Skeletal muscle tissue (tissue), 4 donors: ENCODE results near the gene CMTR2. TPM values are rescaled to one million over a fixed set of nuclear protein-coding genes. Genes with fewer than 3 reads are reported as not detected.
"Not testable (repeated sequence)": the region's sequence is repeated elsewhere in the genome, so short reads cannot be mapped to it uniquely, and the experiment has no call there.

Experiments
- H3K27ac ChIP-seq: one replicate; pipeline ENCODE4 v1.7.0; 2013; ENCODE audit warnings: mild to moderate bottlenecking, low read depth, low read length, inconsistent platforms
- H3K27me3 ChIP-seq, 3 donors: one replicate each; pipeline ENCODE4 v1.7.0; 2013; ENCODE audit warnings: low read length in 3 of 3; ENCODE audit not compliant: control insufficient read depth in 3 of 3, insufficient read depth in 3 of 3
- H3K36me3 ChIP-seq, 3 donors: one replicate each; pipeline ENCODE4 v1.7.0; 2013; ENCODE audit warnings: low read length in 3 of 3; ENCODE audit not compliant: control insufficient read depth in 3 of 3, insufficient read depth in 3 of 3
- H3K4me1 ChIP-seq, 3 donors: one replicate each; pipeline ENCODE4 v1.7.0; 2013; ENCODE audit warnings: low read length in 3 of 3, mild to moderate bottlenecking in 3 of 3; ENCODE audit not compliant: control insufficient read depth in 3 of 3, insufficient read depth in 3 of 3
- H3K4me3 ChIP-seq, 3 donors: one replicate each; pipeline ENCODE4 v1.7.0; 2013; ENCODE audit warnings: low read length in 3 of 3
- H3K9ac ChIP-seq, 3 donors: one replicate each; pipeline ENCODE4 v1.7.0; 2013; ENCODE audit warnings: low read length in 3 of 3, mild to moderate bottlenecking in 3 of 3, moderate library complexity in 2 of 3, low read depth in 1 of 3
- H3K9me3 ChIP-seq, 3 donors: one replicate each; pipeline ENCODE4 v1.7.0; 2013; ENCODE audit warnings: low read length in 3 of 3; ENCODE audit not compliant: control insufficient read depth in 3 of 3
- total RNA-seq: library from RNA; depleted of rRNA; stranded (reverse); fragments of >200 nt; gene quantifications from one replicate; pipeline ENCODE4 v1.2.3, GENCODE V29; 2014
- donor health status: Osteomylitis.

Gene CMTR2, protein sequence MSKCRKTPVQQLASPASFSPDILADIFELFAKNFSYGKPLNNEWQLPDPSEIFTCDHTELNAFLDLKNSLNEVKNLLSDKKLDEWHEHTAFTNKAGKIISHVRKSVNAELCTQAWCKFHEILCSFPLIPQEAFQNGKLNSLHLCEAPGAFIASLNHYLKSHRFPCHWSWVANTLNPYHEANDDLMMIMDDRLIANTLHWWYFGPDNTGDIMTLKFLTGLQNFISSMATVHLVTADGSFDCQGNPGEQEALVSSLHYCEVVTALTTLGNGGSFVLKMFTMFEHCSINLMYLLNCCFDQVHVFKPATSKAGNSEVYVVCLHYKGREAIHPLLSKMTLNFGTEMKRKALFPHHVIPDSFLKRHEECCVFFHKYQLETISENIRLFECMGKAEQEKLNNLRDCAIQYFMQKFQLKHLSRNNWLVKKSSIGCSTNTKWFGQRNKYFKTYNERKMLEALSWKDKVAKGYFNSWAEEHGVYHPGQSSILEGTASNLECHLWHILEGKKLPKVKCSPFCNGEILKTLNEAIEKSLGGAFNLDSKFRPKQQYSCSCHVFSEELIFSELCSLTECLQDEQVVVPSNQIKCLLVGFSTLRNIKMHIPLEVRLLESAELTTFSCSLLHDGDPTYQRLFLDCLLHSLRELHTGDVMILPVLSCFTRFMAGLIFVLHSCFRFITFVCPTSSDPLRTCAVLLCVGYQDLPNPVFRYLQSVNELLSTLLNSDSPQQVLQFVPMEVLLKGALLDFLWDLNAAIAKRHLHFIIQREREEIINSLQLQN
- total RNA-seq, result 26.1 TPM

DNA sequence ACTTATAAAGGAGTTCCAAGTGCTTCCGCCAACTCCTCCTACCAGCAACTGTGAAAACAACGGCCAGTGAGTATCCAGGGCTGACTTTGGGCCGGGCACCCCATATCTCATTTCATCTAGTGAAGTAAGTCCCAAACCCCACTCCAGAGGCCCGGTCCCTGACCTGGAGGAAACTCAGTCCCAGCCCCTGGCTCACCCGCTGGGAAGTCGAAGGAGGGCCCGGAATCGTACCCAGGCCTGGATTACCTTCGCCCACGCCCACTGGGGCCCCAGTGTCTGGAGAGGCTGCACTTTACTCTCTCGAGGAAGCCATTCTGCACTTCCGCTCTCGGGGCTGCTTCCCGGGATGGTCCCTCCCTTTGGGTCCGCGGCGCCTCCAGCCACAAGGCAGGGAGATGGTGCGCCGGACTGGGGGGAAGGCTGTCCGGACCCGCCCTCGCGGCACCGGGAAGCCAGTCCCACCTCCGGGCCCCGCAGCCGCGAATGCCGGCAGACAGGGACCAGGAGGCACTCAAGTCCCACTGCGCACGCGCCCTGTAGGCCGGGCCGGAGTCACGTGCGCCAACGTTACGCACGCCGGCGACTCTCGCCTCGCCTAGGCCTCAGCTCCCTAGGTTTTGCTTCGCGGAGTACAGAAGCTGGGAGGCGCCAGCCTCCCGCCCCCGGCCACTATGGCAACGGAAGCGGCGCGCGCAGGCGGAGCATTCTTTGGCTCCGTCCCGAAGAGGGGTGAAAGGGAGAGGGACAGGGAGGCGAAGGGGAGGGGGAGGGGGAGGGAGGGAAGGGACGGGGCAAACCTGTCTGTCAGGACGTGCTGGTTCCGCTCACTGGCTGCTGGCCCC lies at the start of gene CMTR2:
Gene CMTR2, minus strand, starts transcription at position 513 of the 842 bp plus-strand sequence. CDS start 3,482 bp downstream, outside the sequence.
- Histone ChIP-seq H3K36me3 (peaks cover 4 to 19% (median 16%) of the 10 kb centered on the region in 3 donors), H3K9me3 (no peaks in the 10 kb centered on the region), H3K9ac (peak within 1 kb of the TSS; percentile 85 to 94 (median 90)), H3K27me3 (no peaks in the 10 kb centered on the region), H3K27ac (peak within 1 kb of the TSS; percentile 89), H3K4me3 (peak within 1 kb of the TSS; percentile 83 to 89 (median 88)), H3K4me1 (peaks cover 6 to 20% (median 10%) of the 10 kb centered on the region in 3 donors)

DNA sequence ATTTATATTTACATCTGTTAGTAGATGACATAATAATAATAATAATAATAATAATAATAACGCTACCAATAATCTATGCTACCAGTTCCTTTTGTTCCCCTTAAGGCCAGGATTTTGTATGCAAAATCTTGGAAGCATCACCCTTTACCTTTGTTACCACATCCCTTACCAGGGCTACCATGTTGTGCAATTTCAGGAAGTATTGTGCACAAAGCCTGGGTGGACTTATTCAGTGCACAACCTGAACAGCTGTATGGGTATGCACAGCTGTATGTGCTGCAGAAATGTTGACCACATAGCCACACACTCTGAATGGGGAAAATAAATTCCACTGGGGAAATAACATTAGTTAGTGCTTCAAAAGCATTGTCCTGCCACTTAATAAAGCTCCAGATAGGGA lies 49.4 kb upstream of the CMTR2 start:
- Histone ChIP-seq H3K36me3 (no peaks in the 10 kb centered on the region), H3K4me1 (no peaks in the 10 kb centered on the region), H3K27me3 (peaks cover 3 to 6% (median 4%) of the 10 kb centered on the region in 3 donors), H3K27ac (no peak overlapping the region), H3K4me3 (no peak overlapping the region), H3K9ac (no peak overlapping the region), H3K9me3 (no peaks in the 10 kb centered on the region)

DNA sequence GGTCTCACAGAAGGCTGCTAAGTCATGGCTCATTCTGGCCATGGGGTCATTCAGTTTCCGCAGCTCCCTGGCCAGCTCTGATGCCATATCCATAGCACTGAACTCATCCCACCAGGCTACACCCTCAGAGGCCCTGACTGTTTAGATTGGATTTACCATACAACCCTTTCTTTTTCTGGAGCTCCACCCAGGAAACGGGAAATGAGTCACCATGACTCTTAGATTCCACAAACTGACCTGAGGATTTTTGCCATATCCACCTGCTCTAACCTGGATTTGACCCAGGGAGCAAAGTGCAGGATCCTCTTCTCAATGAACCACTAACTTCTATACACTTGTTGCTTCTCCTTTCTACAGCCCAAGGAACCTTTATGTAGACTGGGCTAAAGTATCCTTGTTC lies 49.0 kb upstream of the CMTR2 start:
- no peaks in the 10 kb centered on the region for H3K9me3 ChIP-seq
- no peaks in the 10 kb centered on the region for H3K4me1 ChIP-seq
- no peak overlapping the region for H3K9ac ChIP-seq
- H3K27me3 ChIP-seq, result peaks cover 3 to 6% (median 4%) of the 10 kb centered on the region in 3 donors
- no peak overlapping the region for H3K27ac ChIP-seq
- H3K36me3 ChIP-seq, result no peaks in the 10 kb centered on the region
- no peak overlapping the region for H3K4me3 ChIP-seq

DNA sequence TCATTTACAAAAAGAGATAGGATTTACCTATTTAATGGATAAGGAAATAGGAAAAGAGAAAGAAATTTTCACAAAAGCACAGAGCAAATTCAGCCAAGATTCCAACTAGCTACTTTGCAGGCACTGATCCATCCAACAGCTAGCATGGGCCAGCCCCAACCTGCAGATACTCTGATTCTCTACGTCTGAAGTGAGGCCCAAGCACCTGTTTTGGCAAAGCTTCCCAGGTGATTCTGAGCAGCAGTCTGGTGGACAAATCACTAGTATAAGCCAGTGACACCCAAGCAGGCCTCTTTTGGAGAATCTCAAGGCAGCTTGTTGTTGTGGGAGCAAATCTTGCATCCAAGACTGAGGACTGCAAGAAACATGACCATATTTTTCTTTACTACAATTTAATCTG lies 48.4 kb upstream of the CMTR2 start:
- peaks cover 3 to 6% (median 4%) of the 10 kb centered on the region in 3 donors for H3K27me3 ChIP-seq

DNA sequence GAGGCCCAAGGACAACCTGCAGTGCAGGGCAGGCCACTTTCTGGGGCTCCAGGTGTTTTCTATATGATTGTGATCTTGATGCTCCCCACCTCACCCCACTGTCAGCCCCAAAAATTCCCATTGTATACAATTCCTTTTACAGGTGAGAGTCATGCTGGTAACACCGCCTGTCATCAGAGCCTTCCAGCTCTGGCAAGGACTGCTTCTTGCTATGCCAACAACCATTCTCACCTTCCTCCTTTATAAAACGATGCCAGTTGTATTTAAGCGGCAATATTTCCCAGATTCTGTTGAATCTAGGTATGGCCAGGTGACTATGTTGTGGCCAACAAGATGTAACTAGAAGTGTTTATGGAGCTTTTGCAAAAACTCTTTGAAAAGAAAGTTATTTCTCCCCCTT lies 38.9 kb upstream of the CMTR2 start:
- Histone ChIP-seq H3K36me3 (no peaks in the 10 kb centered on the region), H3K4me1 (no peaks in the 10 kb centered on the region), H3K27me3 (no peaks in the 10 kb centered on the region), H3K9me3 (no peaks in the 10 kb centered on the region), H3K4me3 (no peak overlapping the region), H3K9ac (no peak overlapping the region), H3K27ac (no peak overlapping the region)

More for the DNA sequence above, 48.4 kb upstream of the CMTR2 start:
- no peaks in the 10 kb centered on the region for H3K36me3 ChIP-seq
- H3K9me3 ChIP-seq, result no peaks in the 10 kb centered on the region
- no peak overlapping the region for H3K4me3 ChIP-seq
- H3K4me1 ChIP-seq, result no peaks in the 10 kb centered on the region
- no peak overlapping the region for H3K9ac ChIP-seq
- no peak overlapping the region for H3K27ac ChIP-seq

DNA sequence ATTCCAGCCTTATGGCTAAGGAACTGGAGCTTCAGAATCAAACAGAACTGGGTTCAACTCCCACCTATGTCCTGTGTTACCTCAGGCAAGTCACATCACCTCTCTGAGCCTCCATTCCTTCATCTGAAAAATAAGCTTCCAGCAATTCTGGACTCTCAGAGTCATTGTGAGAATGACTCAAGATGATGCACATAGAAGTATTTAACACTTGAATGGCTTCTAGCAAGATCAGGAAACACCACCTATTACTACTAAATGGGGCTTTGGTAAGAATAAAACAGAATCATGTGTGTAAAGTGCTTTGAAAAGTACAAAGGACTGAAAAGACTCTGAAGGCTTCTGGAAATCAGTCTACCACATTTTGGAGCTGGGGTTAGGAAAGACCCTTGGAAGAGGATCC lies 38.5 kb upstream of the CMTR2 start:
- Histone ChIP-seq H3K27me3 (no peaks in the 10 kb centered on the region), H3K27ac (no peak overlapping the region), H3K4me3 (no peak overlapping the region), H3K36me3 (no peaks in the 10 kb centered on the region), H3K4me1 (no peaks in the 10 kb centered on the region), H3K9ac (no peak overlapping the region), H3K9me3 (no peaks in the 10 kb centered on the region)

DNA sequence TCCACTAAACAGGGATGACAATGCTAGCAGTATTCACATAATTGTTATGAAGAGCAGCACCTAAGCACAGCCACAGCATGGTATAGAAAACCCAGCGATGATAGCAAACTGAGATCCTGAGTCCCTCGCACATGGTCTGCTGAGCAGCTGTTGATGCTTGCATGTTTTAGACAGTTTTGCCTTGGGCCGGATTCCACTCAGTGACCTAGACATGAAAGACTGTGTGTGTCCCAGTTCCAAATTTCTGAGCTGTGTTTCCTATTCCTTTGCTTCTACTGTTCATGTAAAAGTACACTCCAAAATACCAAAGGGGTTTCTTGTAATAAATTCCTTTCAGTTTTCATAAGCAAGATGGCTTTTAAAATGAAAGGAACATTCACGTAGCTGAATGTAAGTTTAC lies 30.8 kb upstream of the CMTR2 start:
- Histone ChIP-seq H3K36me3 (no peaks in the 10 kb centered on the region), H3K9ac (no peak overlapping the region), H3K4me3 (no peak overlapping the region), H3K27me3 (no peaks in the 10 kb centered on the region), H3K27ac (no peak overlapping the region), H3K4me1 (no peaks in the 10 kb centered on the region), H3K9me3 (no peaks in the 10 kb centered on the region)

DNA sequence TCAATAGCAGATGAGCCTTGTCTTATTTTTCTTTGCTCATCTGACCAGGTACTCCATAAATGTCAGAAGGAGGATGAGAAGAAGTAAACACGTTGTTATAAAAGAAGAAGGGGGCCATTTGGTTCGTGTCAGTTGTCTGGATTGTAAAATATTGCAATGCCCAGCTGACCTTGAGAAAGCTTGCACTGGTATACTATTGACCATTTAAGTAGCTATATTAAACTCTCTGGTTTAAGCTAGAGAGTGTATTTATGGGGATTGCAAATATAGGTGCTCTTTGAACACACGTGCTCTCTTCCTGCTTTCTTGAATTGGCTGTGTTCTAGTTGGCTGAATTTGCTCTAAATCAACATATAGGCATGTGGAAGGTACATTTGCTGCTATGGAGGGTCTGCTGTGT lies 26.1 kb upstream of the CMTR2 start:
- H3K4me3 ChIP-seq, result no peak overlapping the region
- H3K27ac ChIP-seq, result no peak overlapping the region
- peaks cover 0 to 3% (median 2%) of the 10 kb centered on the region in 3 donors for H3K27me3 ChIP-seq
- H3K9ac ChIP-seq, result no peak overlapping the region
- no peaks in the 10 kb centered on the region for H3K36me3 ChIP-seq
- H3K9me3 ChIP-seq, result no peaks in the 10 kb centered on the region
- H3K4me1 ChIP-seq, result no peaks in the 10 kb centered on the region

DNA sequence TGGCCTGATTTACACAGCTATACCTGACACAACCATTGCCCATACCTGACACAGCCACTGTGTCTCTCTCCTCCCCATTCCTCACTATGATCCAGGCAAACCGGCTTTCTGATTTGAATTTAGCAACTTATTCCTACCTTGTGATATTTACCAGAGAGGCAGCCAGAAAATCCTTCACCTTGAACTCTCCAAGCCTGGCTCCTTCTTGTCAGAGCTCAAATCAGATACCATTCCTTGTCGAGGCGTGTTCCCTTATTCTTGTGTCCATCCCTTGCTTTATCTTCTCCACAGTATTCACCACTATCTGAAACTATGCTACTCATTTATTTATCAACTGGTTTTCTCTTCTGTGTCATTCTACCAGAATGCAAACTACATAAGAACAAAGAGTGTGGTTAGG lies 24.4 kb upstream of the CMTR2 start:
- not testable (repeated sequence) for H3K9me3 ChIP-seq, H3K36me3 ChIP-seq, H3K4me3 ChIP-seq, H3K9ac ChIP-seq, H3K4me1 ChIP-seq, H3K27me3 ChIP-seq, H3K27ac ChIP-seq
